ENCODE results near the gene KRTAP6-2.

Gene KRTAP6-2

GRCh38 chr21:30598802-30599201 lies at the start of gene KRTAP6-2:
Gene KRTAP6-2 (minus strand): TSS chr21:30598902. CDS start chr21:30598874, 28 bp downstream.
- DNase-seq: no peak

- DNase-seq: no peak
These were observed 48.3 kb upstream of the KRTAP6-2 start for GRCh38 chr21:30646904-30647414.

- no peak for DNase-seq
These were observed 43.9 kb upstream of the KRTAP6-2 start, which contains the start of gene KRTAP20-3 for GRCh38 chr21:30642564-30642963. Gene KRTAP20-3 (plus strand): TSS chr21:30642864.

- DNase-seq: no peak
These were observed 40.0 kb upstream of the KRTAP6-2 start for GRCh38 chr21:30638686-30639085.

GRCh38 chr21:30634906-30635305 lies 36.2 kb upstream of the KRTAP6-2 start, which contains the start of gene KRTAP20-2:
Gene KRTAP20-2 (plus strand): TSS chr21:30635206. CDS start chr21:30635264, 58 bp downstream.
- DNase-seq: no peak

- no peak for DNase-seq
These were observed 30.5 kb upstream of the KRTAP6-2 start for GRCh38 chr21:30629200-30629599.

- no peak for DNase-seq
These were observed 29.4 kb upstream of the KRTAP6-2 start for GRCh38 chr21:30628109-30628508.

- no peak for DNase-seq
These were observed 26.9 kb upstream of the KRTAP6-2 start for GRCh38 chr21:30625449-30626165.

GRCh38 chr21:30623362-30623761 lies 24.7 kb upstream of the KRTAP6-2 start:
- no peak for DNase-seq

GRCh38 chr21:30620522-30620921 lies 21.8 kb upstream of the KRTAP6-2 start, which contains the start of gene KRTAP20-4:
Gene KRTAP20-4 (plus strand): TSS chr21:30620627.
- DNase-seq: no peak

- no peak for DNase-seq
These were observed 21.4 kb upstream of the KRTAP6-2 start for GRCh38 chr21:30620080-30620479.

- DNase-seq: no peak
These were observed 17.4 kb upstream of the KRTAP6-2 start, which contains the start of gene KRTAP20-1 for GRCh38 chr21:30616125-30616524. Gene KRTAP20-1 (plus strand): TSS chr21:30616425. CDS start chr21:30616455, 30 bp downstream.

GRCh38 chr21:30615199-30615598 lies 16.5 kb upstream of the KRTAP6-2 start:
- no peak for DNase-seq

GRCh38 chr21:30613836-30614235 lies 15.1 kb upstream of the KRTAP6-2 start, which contains the start of gene KRTAP6-1:
Gene KRTAP6-1 (minus strand): TSS chr21:30613930. CDS start chr21:30613904, 26 bp downstream.
- no peak for DNase-seq

GRCh38 chr21:30612132-30612531 lies 13.4 kb upstream of the KRTAP6-2 start:
- DNase-seq: no peak

GRCh38 chr21:30605968-30606367 lies 7.3 kb upstream of the KRTAP6-2 start:
- DNase-seq: no peak

- DNase-seq: no peak
These were observed 2.1 kb upstream of the KRTAP6-2 start, which contains the start of gene KRTAP22-1 for GRCh38 chr21:30600787-30601186. Gene KRTAP22-1 (plus strand): TSS chr21:30601087.

GRCh38 chr21:30592140-30592539 lies 6.6 kb downstream of the KRTAP6-2 start, which contains the start of gene KRTAP6-3:
Gene KRTAP6-3 (plus strand): TSS chr21:30592440. CDS start chr21:30592446, 6 bp downstream.
- DNase-seq: no peak

GRCh38 chr21:30590297-30590696 lies 8.4 kb downstream of the KRTAP6-2 start, which contains the start of gene KRTAP22-2:
Gene KRTAP22-2 (minus strand): TSS chr21:30590397.
- DNase-seq: no peak

GRCh38 chr21:30582870-30583269 lies 15.8 kb downstream of the KRTAP6-2 start:
- DNase-seq: no peak

GRCh38 chr21:30580132-30580531 lies 18.6 kb downstream of the KRTAP6-2 start:
- no peak for DNase-seq

- DNase-seq: no peak
These were observed 19.4 kb downstream of the KRTAP6-2 start for GRCh38 chr21:30579346-30579745.

- DNase-seq: no peak
These were observed 20.9 kb downstream of the KRTAP6-2 start for GRCh38 chr21:30577766-30578165.

GRCh38 chr21:30567617-30568016 lies 31.1 kb downstream of the KRTAP6-2 start:
- no peak for DNase-seq

Data from right hindlimb (tissue), 1 donor.